Stimulated activated CD4-positive, alpha-beta T cell treated with anti-CD3 and anti-CD28 coated beads, Interleukin-2, amount 100 ng/mL, for 4 hours (primary cell): Measurements from ENCODE around the gene DOCK2.
"Not testable (repeated sequence)": the region's sequence is repeated elsewhere in the genome, so short reads cannot be mapped to it uniquely, and the experiment has no call there.

Experiments
- DNase-seq: peaks from one replicate; pipeline ENCODE4 v3.0.0-alpha.2; 2020; ENCODE audit warnings: low read depth

Gene DOCK2

GRCh38 chr5:169641253-169641652 lies 4.2 kb downstream of the DOCK2 start:
- no peak for DNase-seq

- no peak for DNase-seq
These were observed 9.8 kb downstream of the DOCK2 start for GRCh38 chr5:169646856-169647255.

GRCh38 chr5:169647566-169647965 lies 10.5 kb downstream of the DOCK2 start:
- no peak for DNase-seq

- no peak for DNase-seq
These were observed 11.7 kb downstream of the DOCK2 start for GRCh38 chr5:169648725-169649310.

- DNase-seq: no peak
These were observed 12.4 kb downstream of the DOCK2 start for GRCh38 chr5:169649486-169649885.

GRCh38 chr5:169650701-169651331 lies 13.7 kb downstream of the DOCK2 start:
- no peak for DNase-seq

- no peak for DNase-seq
These were observed 14.5 kb downstream of the DOCK2 start for GRCh38 chr5:169651526-169651925.

- no peak for DNase-seq
These were observed 15.0 kb downstream of the DOCK2 start for GRCh38 chr5:169652057-169652456.

- no peak for DNase-seq
These were observed 16.0 kb downstream of the DOCK2 start for GRCh38 chr5:169653091-169653490.

- DNase-seq: no peak
These were observed 18.3 kb downstream of the DOCK2 start for GRCh38 chr5:169655353-169655752.

- DNase-seq: no peak
These were observed 19.2 kb downstream of the DOCK2 start for GRCh38 chr5:169656125-169656901.

- no peak for DNase-seq
These were observed 20.1 kb downstream of the DOCK2 start for GRCh38 chr5:169657127-169657526.

GRCh38 chr5:169662451-169662850 lies 25.4 kb downstream of the DOCK2 start:
- not testable (repeated sequence) for DNase-seq

GRCh38 chr5:169663537-169663936 lies 26.5 kb downstream of the DOCK2 start:
- DNase-seq: no peak

GRCh38 chr5:169666365-169666764 lies 29.3 kb downstream of the DOCK2 start:
- DNase-seq: no peak

GRCh38 chr5:169667896-169668674 lies 31.0 kb downstream of the DOCK2 start:
- DNase-seq: no peak

GRCh38 chr5:169668732-169669131 lies 31.7 kb downstream of the DOCK2 start:
- no peak for DNase-seq

GRCh38 chr5:169670769-169671525 lies 33.9 kb downstream of the DOCK2 start:
- DNase-seq: no peak

GRCh38 chr5:169682026-169682425 lies 45.0 kb downstream of the DOCK2 start:
- DNase-seq: no peak

- no peak for DNase-seq
These were observed 49.1 kb downstream of the DOCK2 start for GRCh38 chr5:169686137-169686536.

- DNase-seq: no peak
These were observed 51.0 kb downstream of the DOCK2 start for GRCh38 chr5:169688106-169688505.

- no peak for DNase-seq
These were observed 54.4 kb downstream of the DOCK2 start for GRCh38 chr5:169691471-169691870.
